ENCODE measurements around the gene CYTIP. TPM values are rescaled to one million over a fixed set of nuclear protein-coding genes. Genes with fewer than 3 reads are reported as not detected.

CYTIP gene
- polyA plus RNA-seq, 1 experiment, result not detected

GRCh38 chr2:157479081-157480027 lies 35.5 kb upstream of the CYTIP start:
- peaks cover 2% of the 10 kb centered on the region for H3K27me3 ChIP-seq (ENCODE audit: control insufficient read depth, insufficient read depth, low read length)
- H3K9me3 ChIP-seq (ENCODE audit: control insufficient read depth, insufficient read depth, low read length), result no peaks in the 10 kb centered on the region
- POLR2A ChIA-PET, result no interaction called here
- CTCF ChIA-PET, result interaction anchor here (0.6 kb wide), 1 partner anchor 176 kb away, joined by 3 read pairs; no protein-coding TSS in a partner anchor
- H3K27ac ChIP-seq (ENCODE audit: low read depth, low read length), result no peak overlapping the region
- H3K4me3 ChIP-seq (ENCODE audit: low read depth, low read length), result no peak overlapping the region
- no peak for TF ChIP-seq CTCF (IDR thresholded peaks at IDR 0.05; ENCODE audit: low read depth, low read length)
- DNase-seq (ENCODE audit: low read depth, low spot score), result no peak

GRCh38 chr2:157477919-157478318 lies 34.0 kb upstream of the CYTIP start:
- Histone ChIP-seq H3K4me3 (ENCODE audit: low read depth, low read length) (no peak overlapping the region), H3K27ac (ENCODE audit: low read depth, low read length) (no peak overlapping the region), H3K27me3 (ENCODE audit: control insufficient read depth, insufficient read depth, low read length) (peaks cover 2% of the 10 kb centered on the region), H3K9me3 (ENCODE audit: control insufficient read depth, insufficient read depth, low read length) (no peaks in the 10 kb centered on the region)
- no peak for TF ChIP-seq CTCF (IDR thresholded peaks at IDR 0.05; ENCODE audit: low read depth, low read length)
- ChIA-PET CTCF (no interaction called here), POLR2A (no interaction called here)
- DNase-seq (ENCODE audit: low read depth, low spot score), result no peak

DNA sequence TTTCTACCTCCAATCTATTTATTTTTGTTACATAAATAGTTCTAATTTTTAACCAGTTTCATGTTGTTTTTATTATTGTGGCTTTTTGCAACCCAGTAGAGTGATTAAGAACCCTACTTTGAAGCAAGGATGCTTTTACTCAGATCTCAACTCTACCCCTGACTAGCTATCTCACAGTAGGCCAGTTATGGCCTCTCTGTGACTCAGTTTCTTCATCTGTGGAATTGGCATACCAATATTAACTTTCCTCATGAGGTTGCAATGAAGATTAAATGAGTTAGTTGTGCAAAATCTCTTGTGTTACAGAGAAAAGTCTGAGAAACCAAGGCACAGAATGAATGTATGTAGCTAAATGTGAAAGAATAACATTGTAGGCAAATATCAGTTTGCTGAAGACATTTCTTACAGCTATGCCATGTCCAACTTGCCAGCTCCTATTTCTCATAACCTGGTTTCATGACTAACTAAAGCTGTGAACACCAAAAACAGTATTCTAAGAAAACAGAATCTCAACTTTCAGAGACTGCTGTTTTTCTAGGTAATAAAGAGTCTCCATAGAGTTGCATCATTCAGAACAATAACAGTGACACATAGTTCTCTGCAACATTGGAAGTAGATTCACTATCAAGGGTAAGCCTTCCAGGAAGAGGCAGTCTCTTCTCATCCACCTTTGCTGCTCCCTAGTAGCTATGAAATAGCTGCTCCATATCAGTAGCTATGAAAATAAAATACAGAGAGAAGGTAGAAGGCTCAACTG lies 33.2 kb upstream of the CYTIP start:
- DNase-seq (ENCODE audit: low read depth, low spot score), result no peak
- H3K27me3 ChIP-seq (ENCODE audit: control insufficient read depth, insufficient read depth, low read length), result no peaks in the 10 kb centered on the region
- CTCF ChIA-PET, result no interaction called here
- H3K27ac ChIP-seq (ENCODE audit: low read depth, low read length), result no peak overlapping the region
- no peaks in the 10 kb centered on the region for H3K9me3 ChIP-seq (ENCODE audit: control insufficient read depth, insufficient read depth, low read length)
- POLR2A ChIA-PET, result no interaction called here
- no peak overlapping the region for H3K4me3 ChIP-seq (ENCODE audit: low read depth, low read length)
- TF ChIP-seq CTCF (IDR thresholded peaks at IDR 0.05; ENCODE audit: low read depth, low read length), result no peak

DNA sequence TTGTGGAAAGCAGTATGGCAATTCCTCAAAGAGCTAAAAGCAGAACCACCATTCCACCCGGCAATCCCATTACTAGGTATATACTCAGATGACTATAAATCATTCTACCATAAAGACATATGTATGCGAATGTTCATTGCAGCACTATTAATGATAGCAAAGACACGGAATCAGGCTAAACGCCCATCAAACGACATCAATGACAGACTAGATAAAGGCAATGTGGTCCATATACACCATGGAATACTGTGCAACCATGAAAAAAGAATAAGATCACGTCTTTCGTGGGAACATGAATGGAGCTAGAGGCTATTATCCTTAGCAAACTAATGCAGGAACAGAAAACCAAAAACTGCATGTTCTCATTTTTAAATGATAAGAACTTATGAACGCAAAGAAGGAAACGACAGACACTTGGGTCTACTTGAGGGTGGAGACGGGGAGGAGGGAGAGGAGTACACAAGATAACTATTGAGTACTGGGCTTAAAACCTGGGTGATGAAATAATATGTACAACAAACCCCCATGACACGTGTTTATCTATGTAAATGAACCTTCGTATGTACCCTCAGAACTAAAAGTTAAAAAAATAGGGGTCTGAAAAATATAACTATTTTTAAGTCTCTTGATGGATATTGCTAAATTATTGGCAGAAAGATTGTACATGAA lies 32.0 kb upstream of the CYTIP start:
- no peak for DNase-seq (ENCODE audit: low read depth, low spot score)
- Histone ChIP-seq H3K4me3 (ENCODE audit: low read depth, low read length) (no peak overlapping the region), H3K27ac (ENCODE audit: low read depth, low read length) (no peak overlapping the region), H3K27me3 (ENCODE audit: control insufficient read depth, insufficient read depth, low read length) (no peaks in the 10 kb centered on the region), H3K9me3 (ENCODE audit: control insufficient read depth, insufficient read depth, low read length) (no peaks in the 10 kb centered on the region)
- CTCF ChIA-PET, result no interaction called here
- POLR2A ChIA-PET, result no interaction called here
- no peak for TF ChIP-seq CTCF (IDR thresholded peaks at IDR 0.05; ENCODE audit: low read depth, low read length)
